Type B pancreatic cell (in vitro differentiated cells): ENCODE measurements around the gene TMEM213. TPM values are rescaled to one million over a fixed set of nuclear protein-coding genes. Genes with fewer than 3 reads are reported as not detected.

Source experiments
- DNase-seq: peaks from one replicate; pipeline ENCODE4 v3.0.0; 2021; ENCODE audit warnings: mixed read lengths; ENCODE audit not compliant: unreplicated experiment; ENCODE audit errors: extremely low spot score
- H3K27ac Mint-ChIP-seq: 2 replicates; pipeline ENCODE4 v1.8.0; 2021; ENCODE audit warnings: mild to moderate bottlenecking, mixed read lengths
- H3K27me3 Mint-ChIP-seq: 2 replicates; pipeline ENCODE4 v1.8.0; 2021; ENCODE audit warnings: mixed read lengths
- H3K36me3 Mint-ChIP-seq: 2 replicates; pipeline ENCODE4 v1.8.0; 2021; ENCODE audit warnings: mixed read lengths
- H3K4me1 Mint-ChIP-seq: one replicate; pipeline ENCODE4 v1.8.0; 2021; ENCODE audit warnings: mixed read lengths; ENCODE audit not compliant: unreplicated experiment
- H3K4me3 Mint-ChIP-seq: 2 replicates; pipeline ENCODE4 v1.8.0; 2021; ENCODE audit warnings: mild to moderate bottlenecking, mixed read lengths
- H3K9me3 Mint-ChIP-seq: 2 replicates; pipeline ENCODE4 v1.8.0; 2021; ENCODE audit warnings: mixed read lengths
- total RNA-seq: library from RNA; stranded (reverse); gene quantifications from 2 replicates; pipeline ENCODE4 v1.2.1, GENCODE V29; 2021; ENCODE audit warnings: low replicate concordance
- TF ChIP-seq, protein P1 (sequence below): fragments of 200-600 bp; sonication (generic); conservative IDR thresholded peaks from 2 replicates; pipeline ENCODE4 v1.5.0; 2021; ENCODE audit warnings: antibody characterized with exemption, mild to moderate bottlenecking

TMEM213 gene
- total RNA-seq, 1 donor from 2014 or later = not detected

DNA sequence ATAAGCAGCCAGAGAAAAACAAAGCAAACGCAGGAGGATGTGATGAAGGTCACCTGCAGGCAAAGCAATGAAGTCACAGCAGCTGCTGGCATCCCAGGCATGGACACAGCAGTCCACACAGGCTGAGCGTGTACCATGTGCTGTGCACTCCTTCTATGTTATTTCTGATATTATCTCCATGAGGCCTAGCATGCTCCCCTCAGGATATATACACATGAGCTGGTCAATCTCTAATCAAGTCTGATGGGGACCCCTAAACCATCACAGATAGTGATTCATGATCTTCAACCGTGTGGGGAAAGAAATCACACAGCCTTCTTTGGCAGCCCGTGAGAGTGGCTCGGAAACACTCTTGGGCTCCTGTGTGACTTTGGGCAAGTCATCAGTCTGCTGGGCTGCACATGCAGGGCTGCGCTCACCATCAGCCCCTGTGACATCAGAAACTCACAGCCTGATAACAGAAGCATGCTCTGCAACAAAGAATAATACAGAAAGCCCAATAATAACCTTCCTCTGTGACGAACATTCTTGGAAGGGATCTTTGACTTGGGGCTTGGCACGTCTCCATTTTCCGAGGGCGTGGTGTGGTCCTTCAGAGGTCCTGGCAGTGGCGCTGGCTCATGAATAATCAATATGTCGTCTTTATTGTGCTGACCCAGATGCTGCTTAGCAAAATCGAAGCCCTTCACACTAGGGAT is 83.2 kb downstream of the TMEM213 start:
- DNase-seq = no peak
- no peak overlapping the region for H3K27ac Mint-ChIP-seq

DNA sequence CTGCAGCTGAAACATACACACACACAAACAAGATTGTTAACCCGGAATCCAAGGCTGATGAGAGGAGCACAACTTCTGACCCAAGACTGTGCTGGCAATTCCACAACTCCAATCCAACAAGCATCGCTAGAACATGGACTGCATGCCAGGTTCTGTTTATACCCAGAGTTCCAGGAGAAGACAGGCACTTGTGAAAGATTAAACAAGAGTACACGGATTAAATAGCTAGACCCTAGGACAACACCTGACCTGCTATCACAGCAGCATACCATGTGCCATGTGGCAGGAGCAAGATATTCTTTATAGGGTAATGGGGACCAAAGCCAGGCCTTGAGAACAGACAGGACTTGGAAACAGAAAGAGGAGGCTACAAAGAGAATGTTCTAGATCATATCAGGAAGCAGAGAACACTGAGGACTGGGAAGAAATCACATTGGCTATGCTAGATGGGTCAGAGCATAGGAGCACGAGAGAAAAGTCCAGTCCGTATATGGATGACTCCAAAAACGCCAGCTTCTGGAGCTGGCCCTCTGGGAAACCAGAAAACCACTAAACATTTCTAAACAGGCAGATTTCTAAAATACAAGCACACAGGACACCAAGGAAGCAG is 83.9 kb downstream of the TMEM213 start:
- Mint-ChIP-seq H3K4me1 (no peaks in the 10 kb centered on the region), H3K27ac (no peak overlapping the region), H3K27me3 (no peaks in the 10 kb centered on the region), H3K9me3 (no peaks in the 10 kb centered on the region), H3K36me3 (peaks cover 30% of the 10 kb centered on the region), H3K4me3 (no peak overlapping the region)
- TF ChIP-seq, protein P1, sequence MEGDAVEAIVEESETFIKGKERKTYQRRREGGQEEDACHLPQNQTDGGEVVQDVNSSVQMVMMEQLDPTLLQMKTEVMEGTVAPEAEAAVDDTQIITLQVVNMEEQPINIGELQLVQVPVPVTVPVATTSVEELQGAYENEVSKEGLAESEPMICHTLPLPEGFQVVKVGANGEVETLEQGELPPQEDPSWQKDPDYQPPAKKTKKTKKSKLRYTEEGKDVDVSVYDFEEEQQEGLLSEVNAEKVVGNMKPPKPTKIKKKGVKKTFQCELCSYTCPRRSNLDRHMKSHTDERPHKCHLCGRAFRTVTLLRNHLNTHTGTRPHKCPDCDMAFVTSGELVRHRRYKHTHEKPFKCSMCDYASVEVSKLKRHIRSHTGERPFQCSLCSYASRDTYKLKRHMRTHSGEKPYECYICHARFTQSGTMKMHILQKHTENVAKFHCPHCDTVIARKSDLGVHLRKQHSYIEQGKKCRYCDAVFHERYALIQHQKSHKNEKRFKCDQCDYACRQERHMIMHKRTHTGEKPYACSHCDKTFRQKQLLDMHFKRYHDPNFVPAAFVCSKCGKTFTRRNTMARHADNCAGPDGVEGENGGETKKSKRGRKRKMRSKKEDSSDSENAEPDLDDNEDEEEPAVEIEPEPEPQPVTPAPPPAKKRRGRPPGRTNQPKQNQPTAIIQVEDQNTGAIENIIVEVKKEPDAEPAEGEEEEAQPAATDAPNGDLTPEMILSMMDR = no peak
- no peak for DNase-seq

More for the DNA sequence above, 83.2 kb downstream of the TMEM213 start:
- no peaks in the 10 kb centered on the region for H3K9me3 Mint-ChIP-seq
- no peaks in the 10 kb centered on the region for H3K27me3 Mint-ChIP-seq
- H3K36me3 Mint-ChIP-seq = peaks cover 35% of the 10 kb centered on the region
- H3K4me3 Mint-ChIP-seq = no peak overlapping the region
- no peaks in the 10 kb centered on the region for H3K4me1 Mint-ChIP-seq
- TF ChIP-seq, protein P1 = no peak

DNA sequence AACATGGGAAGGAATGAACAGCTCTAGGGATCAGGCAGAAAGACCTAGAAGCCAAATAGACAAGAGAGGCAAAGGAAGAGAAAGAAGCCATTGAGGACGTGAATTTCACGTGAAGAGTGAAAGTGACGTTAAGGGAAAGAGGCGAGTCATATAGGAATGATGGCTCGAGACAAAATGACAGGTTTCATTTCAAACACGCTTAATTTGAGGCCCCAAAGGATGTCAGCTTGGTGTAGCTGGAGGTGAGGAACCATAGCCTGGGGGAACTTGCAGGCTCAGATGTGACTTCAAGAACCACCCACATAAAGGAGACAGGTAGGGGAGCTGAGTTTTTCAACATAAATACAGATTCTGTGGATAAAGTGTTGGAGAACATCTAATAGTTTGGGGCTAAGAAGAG is 84.5 kb downstream of the TMEM213 start:
- peaks cover 30% of the 10 kb centered on the region for H3K36me3 Mint-ChIP-seq
- TF ChIP-seq, protein P1 = no peak
- no peaks in the 10 kb centered on the region for H3K27me3 Mint-ChIP-seq
- peaks cover under 1% of the 10 kb centered on the region for H3K4me1 Mint-ChIP-seq
- no peaks in the 10 kb centered on the region for H3K9me3 Mint-ChIP-seq
- DNase-seq = no peak
- no peak overlapping the region for H3K4me3 Mint-ChIP-seq
- H3K27ac Mint-ChIP-seq = no peak overlapping the region

DNA sequence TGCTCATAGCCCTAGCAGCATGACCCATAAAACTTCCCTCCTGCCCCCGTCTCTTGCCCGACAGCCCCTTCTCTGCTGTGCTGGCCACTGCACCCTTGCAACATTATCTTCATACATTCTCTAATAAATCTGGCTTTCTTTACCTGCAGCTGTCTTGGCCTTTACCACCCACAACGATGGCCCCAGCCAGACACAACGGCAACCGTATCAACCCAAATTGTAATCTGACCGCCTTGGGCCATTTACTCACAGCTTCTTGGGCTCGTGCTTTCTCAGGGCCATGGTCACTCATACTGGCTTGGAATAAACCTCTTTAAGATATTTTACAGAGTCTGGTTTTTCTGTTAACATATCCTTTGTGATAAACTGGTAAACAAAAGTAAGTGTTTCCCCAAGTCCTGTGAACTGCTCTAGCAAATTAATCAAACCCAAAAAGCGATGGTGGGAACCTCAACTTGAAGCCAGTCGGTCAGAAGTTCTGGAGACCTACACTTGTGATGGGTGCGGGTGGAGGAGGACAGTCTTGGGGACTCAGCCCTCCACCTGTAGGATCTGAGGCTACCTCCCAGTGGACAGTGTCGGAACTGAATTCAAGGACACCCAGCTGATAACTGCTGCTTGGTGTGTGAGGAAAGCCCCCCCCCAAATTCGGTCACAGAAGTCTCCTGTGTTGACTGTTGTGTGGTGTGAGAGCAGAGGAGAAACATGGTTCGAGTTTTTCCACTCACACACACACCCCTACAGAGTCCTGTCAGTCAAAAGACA is 87.8 kb downstream of the TMEM213 start:
- H3K27ac Mint-ChIP-seq = no peak overlapping the region
- peaks cover 25% of the 10 kb centered on the region for H3K4me1 Mint-ChIP-seq
- H3K9me3 Mint-ChIP-seq = no peaks in the 10 kb centered on the region
- H3K27me3 Mint-ChIP-seq = no peaks in the 10 kb centered on the region
- no peak for DNase-seq
- TF ChIP-seq, protein P1 = peak; percentile 24
- no peak overlapping the region for H3K4me3 Mint-ChIP-seq
- H3K36me3 Mint-ChIP-seq = peaks cover 27% of the 10 kb centered on the region

DNA sequence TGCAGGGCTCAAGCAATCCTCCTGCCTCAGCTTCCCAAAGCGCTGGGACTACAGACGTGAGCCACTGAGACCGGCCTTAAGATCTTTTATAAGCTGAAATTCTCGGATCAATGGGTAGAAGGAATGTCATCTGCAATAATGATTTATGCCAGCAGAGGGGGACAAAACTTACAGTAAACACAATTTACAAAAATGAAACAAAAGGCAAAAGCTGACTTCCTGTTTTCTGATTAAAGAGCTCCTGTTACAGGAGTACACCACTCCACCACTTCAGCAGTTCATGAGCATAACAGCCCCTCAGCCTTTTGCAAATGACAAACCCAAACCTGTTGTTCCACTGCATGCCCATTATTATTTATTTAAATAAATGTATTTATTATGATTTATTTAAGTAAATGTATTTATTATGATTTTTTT is 88.7 kb downstream of the TMEM213 start:
- H3K27ac Mint-ChIP-seq = no peak overlapping the region
- peaks cover 34% of the 10 kb centered on the region for H3K4me1 Mint-ChIP-seq
- H3K36me3 Mint-ChIP-seq = peaks cover 25% of the 10 kb centered on the region
- H3K9me3 Mint-ChIP-seq = no peaks in the 10 kb centered on the region
- H3K27me3 Mint-ChIP-seq = no peaks in the 10 kb centered on the region
- TF ChIP-seq, protein P1 = peak; percentile 80
- DNase-seq = no peak
- H3K4me3 Mint-ChIP-seq = no peak overlapping the region
